ENCODE results near the gene CDKL5. TPM values are rescaled to one million over a fixed set of nuclear protein-coding genes. Genes with fewer than 3 reads are reported as not detected.
A peak's percentile ranks its signal among the peaks of the same experiment; 100 is the strongest.

Gene CDKL5
- total RNA-seq, 1 donor from 2014 or later: 17.7 TPM

DNA sequence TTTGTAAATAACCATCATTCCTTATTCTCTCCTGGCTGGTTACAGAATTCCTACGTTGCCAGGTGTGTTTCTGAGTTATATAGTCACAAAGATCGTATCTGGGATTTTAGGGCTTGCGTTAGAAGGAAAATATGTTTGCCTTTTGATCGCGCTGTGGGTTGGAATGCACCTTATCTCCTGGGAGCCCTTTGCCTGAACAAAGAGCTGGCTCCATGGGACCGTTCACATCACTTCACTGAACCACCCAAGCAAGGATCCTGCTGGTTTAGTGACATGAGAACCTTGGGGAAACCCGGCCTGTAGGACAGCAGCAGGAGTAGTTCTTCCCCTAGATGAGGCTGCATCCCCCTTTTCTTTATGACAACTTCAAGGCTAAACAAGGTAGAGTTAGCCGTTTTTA is 194.9 kb downstream of the CDKL5 start:
- Histone ChIP-seq H3K9ac (ENCODE audit: low read length) (no peak overlapping the region), H3K27me3 (ENCODE audit: insufficient read depth, low read length) (no peaks in the 10 kb centered on the region), H3K9me3 (ENCODE audit: insufficient read depth, low read depth, low read length) (no peaks in the 10 kb centered on the region), H3K27ac (ENCODE audit: low read depth, low read length) (no peak overlapping the region), H3K36me3 (ENCODE audit: insufficient read depth, low read length) (no peaks in the 10 kb centered on the region), H3K4me2 (ENCODE audit: low read length) (no peak overlapping the region), H3K4me3 (ENCODE audit: insufficient read depth, low read depth, low read length) (no peak overlapping the region), H4K20me1 (ENCODE audit: insufficient read depth, low read length) (no peaks in the 10 kb centered on the region), H2AFZ (ENCODE audit: low read depth, low read length) (no peak overlapping the region), H3K79me2 (ENCODE audit: insufficient read depth, low read length) (no peaks in the 10 kb centered on the region), H3K4me1 (ENCODE audit: insufficient read depth, low read length) (peaks cover 9% of the 10 kb centered on the region)
- H3K9me3 Mint-ChIP-seq (ENCODE audit: unreplicated experiment): no peaks in the 10 kb centered on the region
- H3K4me1 Mint-ChIP-seq (ENCODE audit: low read depth, unreplicated experiment): peaks cover 19% of the 10 kb centered on the region
- FAIRE-seq (no peak), DNase-seq (ENCODE audit: low read depth) (no peak)
- no peak overlapping the region for H3K4me3 Mint-ChIP-seq (ENCODE audit: unreplicated experiment)
- no peaks in the 10 kb centered on the region for H3K36me3 Mint-ChIP-seq (ENCODE audit: low read depth, unreplicated experiment)
- TF ChIP-seq, protein P1, sequence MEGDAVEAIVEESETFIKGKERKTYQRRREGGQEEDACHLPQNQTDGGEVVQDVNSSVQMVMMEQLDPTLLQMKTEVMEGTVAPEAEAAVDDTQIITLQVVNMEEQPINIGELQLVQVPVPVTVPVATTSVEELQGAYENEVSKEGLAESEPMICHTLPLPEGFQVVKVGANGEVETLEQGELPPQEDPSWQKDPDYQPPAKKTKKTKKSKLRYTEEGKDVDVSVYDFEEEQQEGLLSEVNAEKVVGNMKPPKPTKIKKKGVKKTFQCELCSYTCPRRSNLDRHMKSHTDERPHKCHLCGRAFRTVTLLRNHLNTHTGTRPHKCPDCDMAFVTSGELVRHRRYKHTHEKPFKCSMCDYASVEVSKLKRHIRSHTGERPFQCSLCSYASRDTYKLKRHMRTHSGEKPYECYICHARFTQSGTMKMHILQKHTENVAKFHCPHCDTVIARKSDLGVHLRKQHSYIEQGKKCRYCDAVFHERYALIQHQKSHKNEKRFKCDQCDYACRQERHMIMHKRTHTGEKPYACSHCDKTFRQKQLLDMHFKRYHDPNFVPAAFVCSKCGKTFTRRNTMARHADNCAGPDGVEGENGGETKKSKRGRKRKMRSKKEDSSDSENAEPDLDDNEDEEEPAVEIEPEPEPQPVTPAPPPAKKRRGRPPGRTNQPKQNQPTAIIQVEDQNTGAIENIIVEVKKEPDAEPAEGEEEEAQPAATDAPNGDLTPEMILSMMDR (IDR thresholded peaks at IDR 0.05; ENCODE audit: insufficient read depth, low read depth, low read length): no peak
- no peak for TF ChIP-seq EZH2 (IDR thresholded peaks at IDR 0.05; ENCODE audit: insufficient read depth, low read length)
- H3K27me3 Mint-ChIP-seq (ENCODE audit: low read depth, unreplicated experiment): no peaks in the 10 kb centered on the region
- H3K27ac Mint-ChIP-seq (ENCODE audit: unreplicated experiment): no peak overlapping the region

DNA sequence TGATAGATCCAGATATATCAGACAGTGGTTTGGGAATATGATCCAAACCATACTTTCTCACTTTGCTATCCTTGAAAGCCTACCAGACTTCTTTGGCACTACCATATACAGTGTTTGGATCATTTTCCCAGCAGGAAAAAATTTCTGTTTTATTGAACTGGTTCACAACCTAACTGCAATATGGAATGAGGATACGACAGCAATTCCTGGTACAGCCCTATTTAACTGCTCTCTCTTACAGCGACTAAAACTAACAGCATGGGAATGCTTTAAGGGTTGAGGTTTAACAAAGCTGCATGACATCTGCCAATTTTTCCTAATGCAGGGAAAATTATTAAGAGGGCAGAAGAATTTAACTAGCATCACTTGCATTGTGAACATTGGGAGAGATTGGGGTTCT is 199.2 kb downstream of the CDKL5 start:
- peak; percentile 54 for FAIRE-seq
- H3K36me3 ChIP-seq (ENCODE audit: insufficient read depth, low read length): no peaks in the 10 kb centered on the region
- no peak overlapping the region for H3K4me3 Mint-ChIP-seq (ENCODE audit: unreplicated experiment)

DNA sequence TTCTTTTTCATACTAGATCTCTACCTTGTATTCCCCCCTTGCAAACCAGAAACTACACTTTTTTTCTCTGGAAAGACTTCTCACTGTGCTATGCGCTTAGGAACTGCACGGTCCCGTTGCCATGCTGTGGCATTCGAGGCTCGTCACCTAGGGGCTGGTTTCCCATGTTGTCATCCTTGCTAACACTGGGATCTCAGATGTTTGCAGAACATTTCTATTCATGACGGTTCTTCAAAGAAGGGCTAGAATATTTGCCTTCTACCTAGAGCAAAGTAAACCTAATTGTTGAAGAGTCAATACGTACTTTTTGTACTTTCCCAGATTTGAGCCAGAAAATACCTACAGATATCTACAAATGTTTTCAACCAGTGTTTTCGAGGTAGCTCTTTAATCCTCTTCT is 205.5 kb downstream of the CDKL5 start:
- peaks cover 4% of the 10 kb centered on the region for H3K9me3 Mint-ChIP-seq (ENCODE audit: unreplicated experiment)

More for the DNA sequence above, 199.2 kb downstream of the CDKL5 start:
- no peaks in the 10 kb centered on the region for H3K27me3 ChIP-seq (ENCODE audit: insufficient read depth, low read length)
- Mint-ChIP-seq H3K27ac (ENCODE audit: unreplicated experiment) (no peak overlapping the region), H3K27me3 (ENCODE audit: low read depth, unreplicated experiment) (no peaks in the 10 kb centered on the region), H3K36me3 (ENCODE audit: low read depth, unreplicated experiment) (no peaks in the 10 kb centered on the region), H3K9me3 (ENCODE audit: unreplicated experiment) (no peaks in the 10 kb centered on the region), H3K4me1 (ENCODE audit: low read depth, unreplicated experiment) (peaks cover 4% of the 10 kb centered on the region)
- no peaks in the 10 kb centered on the region for H4K20me1 ChIP-seq (ENCODE audit: insufficient read depth, low read length)
- H3K9me3 ChIP-seq (ENCODE audit: insufficient read depth, low read depth, low read length): no peaks in the 10 kb centered on the region
- H3K27ac ChIP-seq (ENCODE audit: low read depth, low read length): no peak overlapping the region
- no peaks in the 10 kb centered on the region for H3K4me1 ChIP-seq (ENCODE audit: insufficient read depth, low read length)
- H3K4me2 ChIP-seq (ENCODE audit: low read length): no peak overlapping the region
- no peak overlapping the region for H3K4me3 ChIP-seq (ENCODE audit: insufficient read depth, low read depth, low read length)
- H2AFZ ChIP-seq (ENCODE audit: low read depth, low read length): no peak overlapping the region
- TF ChIP-seq, protein P1 (IDR thresholded peaks at IDR 0.05; ENCODE audit: insufficient read depth, low read depth, low read length): no peak
- no peak for TF ChIP-seq EZH2 (IDR thresholded peaks at IDR 0.05; ENCODE audit: insufficient read depth, low read length)
- no peaks in the 10 kb centered on the region for H3K79me2 ChIP-seq (ENCODE audit: insufficient read depth, low read length)
- no peak overlapping the region for H3K9ac ChIP-seq (ENCODE audit: low read length)
- no peak for DNase-seq (ENCODE audit: low read depth)

More for the DNA sequence above, 205.5 kb downstream of the CDKL5 start:
- H3K9ac ChIP-seq (ENCODE audit: low read length): no peak overlapping the region
- no peak overlapping the region for H3K4me2 ChIP-seq (ENCODE audit: low read length)
- Mint-ChIP-seq H3K36me3 (ENCODE audit: low read depth, unreplicated experiment) (peaks cover 7% of the 10 kb centered on the region), H3K27ac (ENCODE audit: unreplicated experiment) (no peak overlapping the region), H3K27me3 (ENCODE audit: low read depth, unreplicated experiment) (no peaks in the 10 kb centered on the region), H3K4me1 (ENCODE audit: low read depth, unreplicated experiment) (peaks cover 8% of the 10 kb centered on the region), H3K4me3 (ENCODE audit: unreplicated experiment) (no peak overlapping the region)
- H3K36me3 ChIP-seq (ENCODE audit: insufficient read depth, low read length): no peaks in the 10 kb centered on the region
- H2AFZ ChIP-seq (ENCODE audit: low read depth, low read length): no peak overlapping the region
- H4K20me1 ChIP-seq (ENCODE audit: insufficient read depth, low read length): no peaks in the 10 kb centered on the region
- no peaks in the 10 kb centered on the region for H3K9me3 ChIP-seq (ENCODE audit: insufficient read depth, low read depth, low read length)
- no peaks in the 10 kb centered on the region for H3K4me1 ChIP-seq (ENCODE audit: insufficient read depth, low read length)
- no peaks in the 10 kb centered on the region for H3K27me3 ChIP-seq (ENCODE audit: insufficient read depth, low read length)
- DNase-seq (ENCODE audit: low read depth) (no peak), FAIRE-seq (peak; percentile 17)
- TF ChIP-seq, protein P1 (IDR thresholded peaks at IDR 0.05; ENCODE audit: insufficient read depth, low read depth, low read length): no peak
- no peak for TF ChIP-seq EZH2 (IDR thresholded peaks at IDR 0.05; ENCODE audit: insufficient read depth, low read length)
- no peak overlapping the region for H3K4me3 ChIP-seq (ENCODE audit: insufficient read depth, low read depth, low read length)
- H3K79me2 ChIP-seq (ENCODE audit: insufficient read depth, low read length): no peaks in the 10 kb centered on the region
- no peak overlapping the region for H3K27ac ChIP-seq (ENCODE audit: low read depth, low read length)
